Measurements from ENCODE around the gene TMEM178B.

TMEM178B gene

DNA sequence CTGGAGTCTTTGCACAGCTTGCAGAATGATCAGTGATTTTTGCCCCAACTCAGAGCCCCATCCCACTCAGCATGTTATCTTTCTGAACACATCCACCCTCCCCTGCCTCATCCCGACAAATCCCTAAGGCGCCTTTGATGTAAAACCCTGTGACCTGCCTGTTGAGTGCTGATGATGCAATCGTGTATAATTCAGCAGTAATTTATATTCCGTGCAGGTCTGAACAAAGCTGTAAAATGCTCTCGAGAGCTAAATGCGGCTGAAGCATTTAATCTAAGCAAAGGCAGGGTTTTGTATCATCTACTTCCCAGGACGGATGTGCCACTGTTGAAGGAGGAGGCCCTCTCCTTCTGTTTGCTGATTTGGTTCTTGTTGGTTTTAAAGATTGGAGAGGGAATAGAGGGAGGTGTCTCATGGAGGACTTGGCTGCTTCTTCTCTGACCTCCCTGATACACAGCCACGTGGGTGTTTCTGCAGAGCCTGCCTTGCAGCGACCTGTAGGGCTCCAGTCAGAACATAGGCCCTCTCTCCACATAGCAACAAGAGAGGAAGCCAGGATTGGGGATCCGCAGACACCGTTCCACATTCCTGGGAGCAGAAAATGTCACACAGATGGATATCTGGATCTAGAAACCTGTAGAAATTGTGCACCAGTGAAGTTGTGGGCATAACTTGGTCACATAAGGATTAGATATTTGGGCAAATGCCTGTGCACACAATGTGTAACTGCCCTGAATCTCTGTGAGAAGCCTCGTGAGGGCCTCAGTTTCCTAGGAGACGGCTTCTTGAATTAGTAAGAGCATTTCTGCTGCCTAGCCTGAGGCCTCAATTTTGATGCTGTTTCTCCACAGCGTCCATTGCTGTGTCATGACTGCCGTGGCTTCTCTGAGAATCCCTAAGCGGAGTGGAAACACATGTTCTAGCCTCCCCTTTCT lies 387.2 kb downstream of the TMEM178B start (continued):
- TF ChIP-seq, protein P1, sequence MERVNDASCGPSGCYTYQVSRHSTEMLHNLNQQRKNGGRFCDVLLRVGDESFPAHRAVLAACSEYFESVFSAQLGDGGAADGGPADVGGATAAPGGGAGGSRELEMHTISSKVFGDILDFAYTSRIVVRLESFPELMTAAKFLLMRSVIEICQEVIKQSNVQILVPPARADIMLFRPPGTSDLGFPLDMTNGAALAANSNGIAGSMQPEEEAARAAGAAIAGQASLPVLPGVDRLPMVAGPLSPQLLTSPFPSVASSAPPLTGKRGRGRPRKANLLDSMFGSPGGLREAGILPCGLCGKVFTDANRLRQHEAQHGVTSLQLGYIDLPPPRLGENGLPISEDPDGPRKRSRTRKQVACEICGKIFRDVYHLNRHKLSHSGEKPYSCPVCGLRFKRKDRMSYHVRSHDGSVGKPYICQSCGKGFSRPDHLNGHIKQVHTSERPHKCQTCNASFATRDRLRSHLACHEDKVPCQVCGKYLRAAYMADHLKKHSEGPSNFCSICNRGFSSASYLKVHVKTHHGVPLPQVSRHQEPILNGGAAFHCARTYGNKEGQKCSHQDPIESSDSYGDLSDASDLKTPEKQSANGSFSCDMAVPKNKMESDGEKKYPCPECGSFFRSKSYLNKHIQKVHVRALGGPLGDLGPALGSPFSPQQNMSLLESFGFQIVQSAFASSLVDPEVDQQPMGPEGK (tag by site-specific recombination; IDR thresholded peaks at IDR 0.05) = 0 out of 2 replicates have a peak, but pooled peaks have one; percentile 40
- TF ChIP-seq, protein P2, sequence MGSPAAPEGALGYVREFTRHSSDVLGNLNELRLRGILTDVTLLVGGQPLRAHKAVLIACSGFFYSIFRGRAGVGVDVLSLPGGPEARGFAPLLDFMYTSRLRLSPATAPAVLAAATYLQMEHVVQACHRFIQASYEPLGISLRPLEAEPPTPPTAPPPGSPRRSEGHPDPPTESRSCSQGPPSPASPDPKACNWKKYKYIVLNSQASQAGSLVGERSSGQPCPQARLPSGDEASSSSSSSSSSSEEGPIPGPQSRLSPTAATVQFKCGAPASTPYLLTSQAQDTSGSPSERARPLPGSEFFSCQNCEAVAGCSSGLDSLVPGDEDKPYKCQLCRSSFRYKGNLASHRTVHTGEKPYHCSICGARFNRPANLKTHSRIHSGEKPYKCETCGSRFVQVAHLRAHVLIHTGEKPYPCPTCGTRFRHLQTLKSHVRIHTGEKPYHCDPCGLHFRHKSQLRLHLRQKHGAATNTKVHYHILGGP (tag by site-specific recombination; IDR thresholded peaks at IDR 0.05) = 0 out of 2 replicates have a peak, but pooled peaks have one; percentile 31
- TF ChIP-seq KLF9 (tag by site-specific recombination; IDR thresholded peaks at IDR 0.05; ENCODE audit: low read depth) (peak; percentile 18; the same call in 1 of the 2 replicates), ZNF660 (tag by site-specific recombination; IDR thresholded peaks at IDR 0.05) (peak; percentile 81), SCRT2 (tag by site-specific recombination; IDR thresholded peaks at IDR 0.05) (peak; percentile 100)

DNA sequence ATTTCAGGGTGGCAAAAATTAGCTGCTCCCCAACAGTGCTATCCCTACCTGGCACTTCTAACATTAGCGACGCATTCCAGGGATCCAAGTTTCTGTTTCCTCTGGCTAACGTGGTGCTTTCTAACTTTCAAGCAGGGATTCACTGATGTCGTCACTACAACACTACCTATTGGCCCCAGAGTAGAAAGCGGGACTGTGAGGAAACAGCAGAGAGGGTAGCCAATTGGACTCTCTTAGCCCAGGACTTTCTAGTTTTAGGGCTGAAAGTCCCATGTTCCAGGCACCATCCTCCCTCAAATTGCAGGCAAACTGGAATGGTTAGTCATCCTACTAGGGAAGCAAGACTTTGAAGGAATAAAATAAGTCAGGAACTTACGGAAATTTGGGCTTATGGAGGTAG lies 388.1 kb downstream of the TMEM178B start:
- H3K27ac ChIP-seq (ENCODE audit: extremely low read depth, low read depth, low read length) = no peak overlapping the region
- ChIA-PET CTCF (no interaction called here), POLR2A (no interaction called here)
- H3K4me1 ChIP-seq (ENCODE audit: control insufficient read depth, insufficient read depth, low read length) = 0 out of 2 replicates have a peak, but pooled peaks cover 3% of the 10 kb centered on the region
- no peaks in the 10 kb centered on the region for H3K36me3 ChIP-seq (ENCODE audit: control insufficient read depth in 2 of 2, insufficient read depth in 1 of 2, low read length in 2 of 2)
- TF ChIP-seq, protein P3, sequence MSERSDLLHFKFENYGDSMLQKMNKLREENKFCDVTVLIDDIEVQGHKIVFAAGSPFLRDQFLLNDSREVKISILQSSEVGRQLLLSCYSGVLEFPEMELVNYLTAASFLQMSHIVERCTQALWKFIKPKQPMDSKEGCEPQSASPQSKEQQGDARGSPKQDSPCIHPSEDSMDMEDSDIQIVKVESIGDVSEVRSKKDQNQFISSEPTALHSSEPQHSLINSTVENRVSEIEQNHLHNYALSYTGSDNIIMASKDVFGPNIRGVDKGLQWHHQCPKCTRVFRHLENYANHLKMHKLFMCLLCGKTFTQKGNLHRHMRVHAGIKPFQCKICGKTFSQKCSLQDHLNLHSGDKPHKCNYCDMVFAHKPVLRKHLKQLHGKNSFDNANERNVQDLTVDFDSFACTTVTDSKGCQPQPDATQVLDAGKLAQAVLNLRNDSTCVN (tag by site-specific recombination; optimal IDR thresholded peaks at IDR 0.05) = no peak
- TF ChIP-seq, protein P4, sequence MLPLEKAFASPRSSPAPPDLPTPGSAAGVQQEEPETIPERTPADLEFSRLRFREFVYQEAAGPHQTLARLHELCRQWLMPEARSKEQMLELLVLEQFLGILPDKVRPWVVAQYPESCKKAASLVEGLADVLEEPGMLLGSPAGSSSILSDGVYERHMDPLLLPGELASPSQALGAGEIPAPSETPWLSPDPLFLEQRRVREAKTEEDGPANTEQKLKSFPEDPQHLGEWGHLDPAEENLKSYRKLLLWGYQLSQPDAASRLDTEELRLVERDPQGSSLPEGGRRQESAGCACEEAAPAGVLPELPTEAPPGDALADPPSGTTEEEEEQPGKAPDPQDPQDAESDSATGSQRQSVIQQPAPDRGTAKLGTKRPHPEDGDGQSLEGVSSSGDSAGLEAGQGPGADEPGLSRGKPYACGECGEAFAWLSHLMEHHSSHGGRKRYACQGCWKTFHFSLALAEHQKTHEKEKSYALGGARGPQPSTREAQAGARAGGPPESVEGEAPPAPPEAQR (tag by site-specific recombination; IDR thresholded peaks at IDR 0.05) = no peak
- TF ChIP-seq HOXA7 (CRISPR knock-in tag; IDR thresholded peaks at IDR 0.05; ENCODE audit: borderline replicate concordance) (no peak), ZNF658 (tag by site-specific recombination; IDR thresholded peaks at IDR 0.05) (no peak)
- no peak overlapping the region for H3K4me3 ChIP-seq (ENCODE audit: low read depth, low read length)
- no peaks in the 10 kb centered on the region for H3K9me3 ChIP-seq (ENCODE audit: control insufficient read depth, insufficient read depth, low read depth, low read length)

- Histone ChIP-seq H3K27ac (ENCODE audit: extremely low read depth, low read depth, low read length) (no peak overlapping the region), H3K9me3 (ENCODE audit: control insufficient read depth, insufficient read depth, low read depth, low read length) (no peaks in the 10 kb centered on the region), H3K4me3 (ENCODE audit: low read depth, low read length) (no peak overlapping the region), H3K4me1 (ENCODE audit: control insufficient read depth, insufficient read depth, low read length) (0 out of 2 replicates have a peak, but pooled peaks cover 3% of the 10 kb centered on the region), H3K36me3 (ENCODE audit: control insufficient read depth in 2 of 2, insufficient read depth in 1 of 2, low read length in 2 of 2) (no peaks in the 10 kb centered on the region)
- ChIA-PET CTCF (no interaction called here), POLR2A (interaction anchor here (1.0 kb wide), 1 partner anchor 12 kb away, joined by 3 read pairs; no protein-coding TSS in a partner anchor)
- TF ChIP-seq, protein P5, sequence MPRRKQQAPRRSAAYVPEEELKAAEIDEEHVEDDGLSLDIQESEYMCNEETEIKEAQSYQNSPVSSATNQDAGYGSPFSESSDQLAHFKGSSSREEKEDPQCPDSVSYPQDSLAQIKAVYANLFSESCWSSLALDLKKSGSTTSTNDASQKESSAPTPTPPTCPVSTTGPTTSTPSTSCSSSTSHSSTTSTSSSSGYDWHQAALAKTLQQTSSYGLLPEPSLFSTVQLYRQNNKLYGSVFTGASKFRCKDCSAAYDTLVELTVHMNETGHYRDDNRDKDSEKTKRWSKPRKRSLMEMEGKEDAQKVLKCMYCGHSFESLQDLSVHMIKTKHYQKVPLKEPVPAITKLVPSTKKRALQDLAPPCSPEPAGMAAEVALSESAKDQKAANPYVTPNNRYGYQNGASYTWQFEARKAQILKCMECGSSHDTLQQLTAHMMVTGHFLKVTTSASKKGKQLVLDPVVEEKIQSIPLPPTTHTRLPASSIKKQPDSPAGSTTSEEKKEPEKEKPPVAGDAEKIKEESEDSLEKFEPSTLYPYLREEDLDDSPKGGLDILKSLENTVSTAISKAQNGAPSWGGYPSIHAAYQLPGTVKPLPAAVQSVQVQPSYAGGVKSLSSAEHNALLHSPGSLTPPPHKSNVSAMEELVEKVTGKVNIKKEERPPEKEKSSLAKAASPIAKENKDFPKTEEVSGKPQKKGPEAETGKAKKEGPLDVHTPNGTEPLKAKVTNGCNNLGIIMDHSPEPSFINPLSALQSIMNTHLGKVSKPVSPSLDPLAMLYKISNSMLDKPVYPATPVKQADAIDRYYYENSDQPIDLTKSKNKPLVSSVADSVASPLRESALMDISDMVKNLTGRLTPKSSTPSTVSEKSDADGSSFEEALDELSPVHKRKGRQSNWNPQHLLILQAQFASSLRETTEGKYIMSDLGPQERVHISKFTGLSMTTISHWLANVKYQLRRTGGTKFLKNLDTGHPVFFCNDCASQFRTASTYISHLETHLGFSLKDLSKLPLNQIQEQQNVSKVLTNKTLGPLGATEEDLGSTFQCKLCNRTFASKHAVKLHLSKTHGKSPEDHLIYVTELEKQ (tag by site-specific recombination; IDR thresholded peaks at IDR 0.05; ENCODE audit: borderline replicate concordance) = no peak
- TF ChIP-seq ZNF658 (tag by site-specific recombination; IDR thresholded peaks at IDR 0.05) (no peak), ZNF391 (tag by site-specific recombination; IDR thresholded peaks at IDR 0.05; ENCODE audit: borderline replicate concordance, low read depth) (no peak), GLIS2 (tag by site-specific recombination; IDR thresholded peaks at IDR 0.05) (no peak), ZNF621 (tag by site-specific recombination; IDR thresholded peaks at IDR 0.05) (no peak), KLF7 (tag by site-specific recombination; IDR thresholded peaks at IDR 0.05; ENCODE audit: borderline replicate concordance) (no peak), ZNF561 (tag by site-specific recombination; IDR thresholded peaks at IDR 0.05; ENCODE audit: borderline replicate concordance) (no peak), YY1 (tag by site-specific recombination; IDR thresholded peaks at IDR 0.05) (no peak)
- TF ChIP-seq, protein P6, sequence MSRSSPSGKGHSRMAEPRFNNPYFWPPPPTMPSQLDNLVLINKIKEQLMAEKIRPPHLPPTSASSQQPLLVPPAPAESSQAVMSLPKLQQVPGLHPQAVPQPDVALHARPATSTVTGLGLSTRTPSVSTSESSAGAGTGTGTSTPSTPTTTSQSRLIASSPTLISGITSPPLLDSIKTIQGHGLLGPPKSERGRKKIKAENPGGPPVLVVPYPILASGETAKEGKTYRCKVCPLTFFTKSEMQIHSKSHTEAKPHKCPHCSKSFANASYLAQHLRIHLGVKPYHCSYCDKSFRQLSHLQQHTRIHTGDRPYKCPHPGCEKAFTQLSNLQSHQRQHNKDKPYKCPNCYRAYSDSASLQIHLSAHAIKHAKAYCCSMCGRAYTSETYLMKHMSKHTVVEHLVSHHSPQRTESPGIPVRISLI (tag by site-specific recombination; IDR thresholded peaks at IDR 0.05) = no peak
- TF ChIP-seq, protein P7, sequence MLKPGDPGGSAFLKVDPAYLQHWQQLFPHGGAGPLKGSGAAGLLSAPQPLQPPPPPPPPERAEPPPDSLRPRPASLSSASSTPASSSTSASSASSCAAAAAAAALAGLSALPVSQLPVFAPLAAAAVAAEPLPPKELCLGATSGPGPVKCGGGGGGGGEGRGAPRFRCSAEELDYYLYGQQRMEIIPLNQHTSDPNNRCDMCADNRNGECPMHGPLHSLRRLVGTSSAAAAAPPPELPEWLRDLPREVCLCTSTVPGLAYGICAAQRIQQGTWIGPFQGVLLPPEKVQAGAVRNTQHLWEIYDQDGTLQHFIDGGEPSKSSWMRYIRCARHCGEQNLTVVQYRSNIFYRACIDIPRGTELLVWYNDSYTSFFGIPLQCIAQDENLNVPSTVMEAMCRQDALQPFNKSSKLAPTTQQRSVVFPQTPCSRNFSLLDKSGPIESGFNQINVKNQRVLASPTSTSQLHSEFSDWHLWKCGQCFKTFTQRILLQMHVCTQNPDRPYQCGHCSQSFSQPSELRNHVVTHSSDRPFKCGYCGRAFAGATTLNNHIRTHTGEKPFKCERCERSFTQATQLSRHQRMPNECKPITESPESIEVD (tag by site-specific recombination; IDR thresholded peaks at IDR 0.05) = no peak
Observed at GRCh38 chr7:141462958-141463357, 389.1 kb downstream of the TMEM178B start.
